GM12864 (cell line): ENCODE measurements around the gene CCL16.
"Not testable (repeated sequence)": the region's sequence is repeated elsewhere in the genome, so short reads cannot be mapped to it uniquely, and the experiment has no call there.

Source experiments
- DNase-seq: peaks from one replicate; pipeline ENCODE4 v3.0.0-alpha.2; 2011; ENCODE audit warnings: low read depth
- H3K4me3 ChIP-seq: 2 replicates; pipeline ENCODE4 v1.5.1; 2011; ENCODE audit warnings: mild to moderate bottlenecking, low read depth, low read length, control low read depth
- CTCF ChIP-seq: IDR thresholded peaks from 2 replicates; pipeline ENCODE4 v1.5.1; 2011; ENCODE audit warnings: low read depth, mild to moderate bottlenecking, moderate library complexity, low read length, control low read depth, inconsistent platforms; ENCODE audit errors: missing control alignments

Gene CCL16

GRCh38 chr17:36016555-36016954 lies 35.3 kb upstream of the CCL16 start:
- no peak for TF ChIP-seq CTCF
- DNase-seq = no peak
- no peak overlapping the region for H3K4me3 ChIP-seq

GRCh38 chr17:36015895-36016294 lies 34.6 kb upstream of the CCL16 start:
- DNase-seq, H3K4me3 ChIP-seq: not testable (repeated sequence)

GRCh38 chr17:36014946-36015345 lies 33.6 kb upstream of the CCL16 start:
- no peak overlapping the region for H3K4me3 ChIP-seq
- DNase-seq = no peak
- TF ChIP-seq CTCF = no peak

- no peak for DNase-seq
- TF ChIP-seq CTCF = no peak
- H3K4me3 ChIP-seq = no peak overlapping the region
These were observed 29.9 kb upstream of the CCL16 start for GRCh38 chr17:36011201-36011600.

- peak; percentile 61 for TF ChIP-seq CTCF
- DNase-seq = no peak
- H3K4me3 ChIP-seq = no peak overlapping the region
These were observed 27.8 kb upstream of the CCL16 start for GRCh38 chr17:36008998-36009665.

GRCh38 chr17:36004594-36005108 lies 23.4 kb upstream of the CCL16 start:
- DNase-seq = no peak
- no peak overlapping the region for H3K4me3 ChIP-seq
- no peak for TF ChIP-seq CTCF

GRCh38 chr17:36002631-36003030 lies 21.3 kb upstream of the CCL16 start:
- DNase-seq = peak; percentile 51
- no peak overlapping the region for H3K4me3 ChIP-seq
- peak; percentile 2 for TF ChIP-seq CTCF
